ELR (cell line): ENCODE measurements around the gene OOSP2.

Experiments
- DNase-seq: peaks from one replicate; pipeline ENCODE4 v3.0.0-alpha.2; 2015; ENCODE audit warnings: low read depth

Gene OOSP2

DNA sequence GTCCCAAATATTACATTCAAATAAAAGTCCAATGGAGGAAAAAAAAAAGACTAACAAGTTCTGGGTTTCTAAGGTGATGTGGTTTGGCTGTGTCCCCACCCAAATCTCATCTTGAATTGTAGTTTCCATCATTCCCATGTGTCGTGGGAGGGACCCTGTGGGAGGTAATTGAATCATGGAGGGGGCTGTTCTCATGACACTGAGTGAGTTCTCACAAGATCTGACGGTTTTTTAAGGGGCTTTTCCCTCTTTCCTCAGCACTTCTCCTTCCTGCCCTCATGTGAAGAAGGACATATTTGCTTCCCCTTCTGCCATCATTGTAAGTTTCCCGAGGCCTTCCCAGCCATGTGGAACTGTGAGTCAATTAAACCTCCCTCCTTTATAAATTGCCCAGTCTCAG, 40.3 kb downstream of the OOSP2 start:
- DNase-seq: no peak

DNA sequence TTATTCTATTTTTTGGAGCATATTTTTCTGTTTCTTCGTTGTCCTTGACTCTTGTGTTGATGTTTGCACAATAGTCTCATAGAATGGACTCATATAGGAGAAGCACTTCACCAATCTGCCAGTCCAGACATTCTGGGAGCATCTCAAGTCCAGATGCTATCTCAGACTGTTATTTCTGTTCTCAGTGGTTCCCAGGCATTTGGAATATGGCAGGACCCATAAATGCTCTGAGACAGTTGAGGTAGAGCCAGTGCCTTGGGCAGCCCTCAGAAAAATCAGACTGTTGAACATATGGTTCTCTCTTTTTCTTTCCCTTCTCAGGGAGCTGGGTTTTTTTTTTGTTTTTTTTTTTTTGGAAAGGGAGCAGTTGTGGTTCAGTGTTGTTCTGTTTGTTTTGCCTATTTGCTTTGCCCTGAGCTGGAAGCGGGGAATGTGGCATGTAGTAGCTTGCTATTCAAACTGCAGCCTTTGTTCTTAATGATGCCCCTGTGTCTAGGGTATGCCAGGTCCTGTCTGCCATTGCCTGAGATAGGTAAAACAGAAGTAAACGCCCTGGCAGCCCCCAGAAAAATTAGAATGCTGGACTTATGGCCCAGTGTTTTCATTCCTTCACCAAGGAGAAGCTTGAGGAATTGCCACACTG, 44.5 kb downstream of the OOSP2 start:
- DNase-seq: no peak

DNA sequence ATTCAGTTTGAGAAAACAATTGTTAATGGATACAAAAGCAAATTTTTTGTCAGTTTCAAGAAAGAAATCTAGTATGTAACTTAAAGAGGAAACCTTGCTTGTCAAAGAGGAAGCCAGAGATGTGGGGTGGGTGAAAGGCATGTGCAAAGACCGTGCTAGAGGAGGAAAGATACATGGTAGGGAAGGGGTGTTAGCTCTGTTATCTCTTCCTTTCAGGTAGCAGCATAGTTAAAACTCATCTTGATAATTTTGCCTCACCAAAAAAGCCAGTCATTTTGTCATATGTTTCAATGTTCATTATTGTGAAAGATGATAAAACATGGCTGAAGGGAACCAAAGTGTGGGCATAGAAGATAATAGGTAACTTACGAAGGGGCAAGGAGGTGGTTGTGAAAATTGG, 45.7 kb downstream of the OOSP2 start:
- no peak for DNase-seq

DNA sequence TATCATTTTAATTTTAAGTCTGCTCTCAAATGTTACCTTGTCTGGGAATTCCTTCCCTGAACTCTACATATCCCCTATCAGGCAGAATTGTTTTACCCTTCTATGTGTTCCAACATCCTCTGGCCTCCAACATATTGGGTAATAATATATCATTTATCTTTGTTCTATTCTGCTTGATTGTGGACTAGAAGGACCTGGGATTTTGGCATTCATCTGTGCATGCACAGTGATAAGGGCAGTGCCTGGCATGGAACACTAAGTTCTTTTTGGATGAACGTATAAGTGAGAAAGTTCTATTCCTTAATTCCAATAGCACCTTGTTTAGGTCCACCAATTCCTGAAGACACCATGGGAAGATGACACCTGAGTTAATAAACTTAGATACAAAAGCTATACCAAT, 47.0 kb downstream of the OOSP2 start:
- no peak for DNase-seq

DNA sequence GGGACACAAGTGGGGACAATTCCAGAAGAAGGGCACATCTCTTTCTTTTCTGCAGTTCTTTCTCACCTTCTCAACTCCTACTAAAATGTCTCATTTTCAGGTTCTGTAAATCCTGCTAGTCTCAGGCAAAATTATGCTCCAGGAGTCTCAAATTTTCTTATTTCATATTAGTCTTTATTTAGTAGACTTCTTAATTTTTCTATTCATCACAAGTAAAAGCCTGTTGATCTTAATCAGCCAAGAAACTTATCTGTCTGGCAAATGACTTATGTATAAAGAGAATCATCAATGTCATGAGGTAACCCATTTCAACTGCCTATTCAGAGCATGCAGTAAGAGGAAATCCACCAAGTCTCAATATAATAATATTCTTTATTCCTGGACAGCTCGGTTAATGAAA, 48.2 kb downstream of the OOSP2 start, which contains the start of gene MS4A2:
TSS of gene MS4A2 (plus strand) at position 301 of the 400 bp plus-strand sequence. CDS start 102 bp downstream, outside the sequence.
- DNase-seq: no peak

DNA sequence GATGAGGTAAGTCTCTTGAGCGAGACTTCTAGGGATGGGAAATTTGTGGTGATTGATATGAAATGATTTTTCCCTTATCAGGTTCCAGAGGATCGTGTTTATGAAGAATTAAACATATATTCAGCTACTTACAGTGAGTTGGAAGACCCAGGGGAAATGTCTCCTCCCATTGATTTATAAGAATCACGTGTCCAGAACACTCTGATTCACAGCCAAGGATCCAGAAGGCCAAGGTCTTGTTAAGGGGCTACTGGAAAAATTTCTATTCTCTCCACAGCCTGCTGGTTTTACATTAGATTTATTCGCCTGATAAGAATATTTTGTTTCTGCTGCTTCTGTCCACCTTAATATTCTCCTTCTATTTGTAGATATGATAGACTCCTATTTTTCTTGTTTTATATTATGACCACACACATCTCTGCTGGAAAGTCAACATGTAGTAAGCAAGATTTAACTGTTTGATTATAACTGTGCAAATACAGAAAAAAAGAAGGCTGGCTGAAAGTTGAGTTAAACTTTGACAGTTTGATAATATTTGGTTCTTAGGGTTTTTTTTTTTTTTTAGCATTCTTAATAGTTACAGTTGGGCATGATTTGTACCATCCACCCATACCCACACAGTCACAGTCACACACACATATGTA, 55.4 kb downstream of the OOSP2 start:
- no peak for DNase-seq

DNA sequence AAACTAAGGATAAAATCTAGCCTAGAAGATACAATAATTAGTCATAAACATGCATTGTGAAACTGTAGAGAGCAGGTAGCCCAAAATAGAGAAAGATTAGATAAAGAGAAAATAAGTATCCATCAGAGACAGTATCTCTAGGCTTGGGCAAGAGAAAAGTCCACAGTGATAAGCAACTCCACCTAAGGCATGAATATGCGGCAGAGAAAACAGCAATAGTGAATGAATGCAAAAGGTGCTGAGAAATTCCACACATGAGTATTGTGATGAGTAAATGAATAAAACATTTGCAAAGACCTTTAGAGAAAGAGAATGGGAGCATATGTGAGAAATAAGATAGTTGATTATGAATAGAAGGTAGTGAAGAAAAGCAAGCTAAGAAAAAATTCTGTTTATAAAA, 57.0 kb downstream of the OOSP2 start:
- no peak for DNase-seq
